ENCODE measurements around the gene CD70.
"Not testable (repeated sequence)": the region's sequence is repeated elsewhere in the genome, so short reads cannot be mapped to it uniquely, and the experiment has no call there.

CD70 gene, protein sequence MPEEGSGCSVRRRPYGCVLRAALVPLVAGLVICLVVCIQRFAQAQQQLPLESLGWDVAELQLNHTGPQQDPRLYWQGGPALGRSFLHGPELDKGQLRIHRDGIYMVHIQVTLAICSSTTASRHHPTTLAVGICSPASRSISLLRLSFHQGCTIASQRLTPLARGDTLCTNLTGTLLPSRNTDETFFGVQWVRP

DNA sequence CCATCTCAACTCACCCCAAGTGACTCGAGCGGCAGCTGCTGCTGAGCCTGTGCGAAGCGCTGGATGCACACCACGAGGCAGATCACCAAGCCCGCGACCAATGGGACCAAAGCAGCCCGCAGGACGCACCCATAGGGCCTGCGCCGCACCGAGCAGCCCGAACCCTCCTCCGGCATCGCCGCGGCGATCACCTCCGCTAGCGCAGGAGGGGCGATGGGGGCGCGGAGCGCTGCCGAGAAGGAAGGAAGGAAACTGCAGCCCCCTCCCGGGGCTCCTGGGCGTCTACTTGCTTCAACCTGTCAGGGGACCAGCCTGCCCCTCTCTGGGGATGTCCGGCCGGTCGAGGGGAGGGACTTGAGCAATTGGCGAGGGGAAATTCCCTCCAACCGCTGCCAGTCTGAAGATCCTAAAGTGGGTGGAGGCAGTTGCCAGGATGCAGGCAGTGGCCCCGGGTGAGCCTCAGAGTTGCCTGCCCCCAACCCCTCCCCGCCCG lies at the start of gene CD70:
Gene CD70, minus strand, starts transcription at position 324 of the 493 bp plus-strand sequence. Its CDS starts 148 bp downstream, at position 176.
- peak; percentile 59 to 74 for DNase-seq

DNA sequence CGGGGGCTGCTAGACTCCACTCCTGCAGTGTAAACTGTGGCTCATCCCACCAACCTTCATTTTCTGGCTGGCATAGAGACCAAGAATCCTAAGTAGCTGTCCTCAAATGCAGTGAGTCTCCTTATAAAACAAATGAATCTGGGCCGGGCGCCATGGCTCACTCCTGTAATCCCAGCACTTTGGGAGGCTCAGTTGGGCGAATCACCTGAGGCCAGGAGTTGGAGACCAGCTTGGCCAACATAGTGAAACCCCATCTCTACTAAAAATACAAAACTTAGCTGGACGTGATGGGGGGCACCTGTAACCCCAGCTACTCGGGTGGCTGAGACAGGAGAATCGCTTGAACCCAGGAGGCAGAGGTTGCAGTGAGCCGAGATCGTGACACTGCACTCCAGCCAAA lies 49.4 kb upstream of the CD70 start:
- not testable (repeated sequence) for DNase-seq

DNA sequence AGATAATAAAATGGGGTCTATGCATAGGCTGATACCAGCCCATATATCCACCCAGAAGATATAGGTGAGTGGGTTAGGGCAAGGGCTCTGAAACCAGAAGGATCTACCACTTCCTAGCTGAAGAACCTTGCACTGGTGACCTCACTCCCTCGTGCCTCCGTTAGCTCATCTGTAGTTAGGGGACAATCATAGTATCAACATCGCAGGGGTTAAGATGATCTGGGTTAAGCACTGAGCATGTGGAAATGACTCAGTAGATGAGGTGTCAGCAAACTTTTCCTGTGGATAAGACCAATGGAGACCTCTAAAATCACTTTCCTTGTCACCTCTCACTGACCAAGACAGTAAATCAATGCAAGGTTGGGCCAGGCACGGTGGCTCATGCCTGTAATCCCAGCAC lies 48.5 kb upstream of the CD70 start:
- DNase-seq: no peak

DNA sequence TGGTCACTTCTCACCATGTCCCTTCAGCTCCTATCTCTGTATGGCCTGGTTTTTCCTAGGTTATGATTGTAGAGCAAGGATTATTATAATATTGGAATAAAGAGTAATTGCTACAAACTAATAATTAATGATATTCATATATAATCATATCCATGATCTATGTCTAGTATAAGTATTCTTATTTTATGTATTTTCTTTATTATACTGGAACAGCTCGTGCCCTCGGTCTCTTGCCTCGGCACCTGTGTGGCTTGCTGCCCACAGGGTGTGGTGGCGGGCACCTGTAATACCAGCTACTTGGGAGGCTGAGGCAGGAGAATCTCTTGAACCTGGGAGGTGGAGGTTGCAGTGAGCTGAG lies 42.5 kb upstream of the CD70 start:
- DNase-seq: not testable (repeated sequence)

DNA sequence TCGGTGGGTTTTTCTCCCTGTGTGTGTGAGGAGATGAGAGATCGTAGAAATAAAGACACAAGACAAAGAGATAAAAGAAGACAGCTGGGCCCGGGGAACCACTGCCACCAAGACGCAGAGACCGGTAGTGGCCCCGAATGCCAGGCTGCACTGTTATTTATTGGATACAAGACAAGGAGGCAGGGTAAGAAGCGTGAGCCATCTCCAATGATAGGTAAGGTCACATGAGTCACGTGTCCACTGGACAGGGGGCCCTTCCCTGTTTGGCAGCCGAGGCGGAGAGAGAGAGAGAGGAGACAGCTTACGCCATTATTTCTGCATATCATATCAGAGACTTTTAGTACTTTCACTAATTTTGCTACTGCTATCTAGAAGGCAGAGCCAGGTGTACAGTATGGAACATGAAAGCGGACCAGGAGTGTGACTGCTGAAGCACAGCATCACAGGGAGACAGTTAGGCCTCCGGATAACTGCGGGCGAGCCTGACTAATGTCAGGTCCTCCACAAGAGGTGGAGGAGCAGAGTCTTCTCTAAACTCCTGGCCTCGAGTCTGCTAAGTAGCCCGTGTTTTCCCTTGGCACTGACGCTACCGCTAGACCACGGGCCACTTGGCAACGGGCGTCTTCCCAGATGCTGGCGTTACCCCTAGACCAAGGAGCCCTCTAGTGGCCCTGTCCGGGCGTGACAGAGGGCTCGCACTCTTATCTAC lies 42.0 kb upstream of the CD70 start:
- DNase-seq: peak; percentile 55 to 69

DNA sequence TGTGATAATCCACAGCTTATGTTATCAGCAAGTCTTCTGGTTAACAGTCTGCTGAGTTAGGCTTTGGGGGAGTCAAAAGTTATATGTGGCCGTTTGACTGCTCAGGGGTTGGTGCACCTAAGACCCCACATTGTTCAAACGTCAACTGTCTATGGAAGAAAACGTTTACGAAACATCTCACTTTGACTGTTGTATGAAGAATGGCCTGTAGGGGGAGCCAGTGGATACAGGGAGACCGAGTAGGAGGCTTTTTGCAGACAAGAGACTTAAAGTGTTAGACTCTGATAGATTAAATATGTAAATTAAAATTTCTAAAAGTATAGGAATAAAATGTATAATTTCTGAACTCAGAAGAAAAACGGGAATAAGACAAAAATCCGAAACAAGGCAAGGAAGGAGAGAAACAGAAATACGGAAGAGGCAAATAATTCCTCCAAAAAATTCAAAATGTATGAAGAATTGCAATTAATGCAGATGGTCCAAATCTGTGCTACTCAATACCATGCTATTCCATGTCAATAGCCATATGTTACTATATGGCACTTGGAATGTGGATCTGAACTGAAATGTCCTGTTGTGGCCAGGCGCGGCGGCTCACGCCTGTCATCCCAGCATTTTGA lies 41.2 kb upstream of the CD70 start:
- peak; percentile 82 to 90 for DNase-seq

DNA sequence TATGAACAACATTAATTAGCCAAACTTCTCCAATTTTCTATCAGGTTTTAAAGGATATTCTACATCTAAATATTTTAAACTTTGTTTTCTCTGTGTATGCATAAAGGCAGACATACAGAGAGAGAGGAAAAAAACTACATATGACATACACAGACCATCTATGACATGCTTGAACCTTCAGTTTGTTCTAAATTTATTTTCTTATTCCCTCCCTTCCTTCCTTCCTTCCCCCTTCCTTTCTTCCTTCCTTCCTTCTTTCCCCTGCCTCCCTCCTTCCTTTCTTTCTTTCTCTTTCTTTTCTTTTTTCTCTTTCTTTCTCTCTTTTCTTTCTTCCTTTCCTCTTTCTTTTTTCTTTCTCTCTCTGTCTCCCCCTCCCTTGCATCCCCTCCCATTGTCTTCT lies 35.8 kb upstream of the CD70 start:
- no peak for DNase-seq

DNA sequence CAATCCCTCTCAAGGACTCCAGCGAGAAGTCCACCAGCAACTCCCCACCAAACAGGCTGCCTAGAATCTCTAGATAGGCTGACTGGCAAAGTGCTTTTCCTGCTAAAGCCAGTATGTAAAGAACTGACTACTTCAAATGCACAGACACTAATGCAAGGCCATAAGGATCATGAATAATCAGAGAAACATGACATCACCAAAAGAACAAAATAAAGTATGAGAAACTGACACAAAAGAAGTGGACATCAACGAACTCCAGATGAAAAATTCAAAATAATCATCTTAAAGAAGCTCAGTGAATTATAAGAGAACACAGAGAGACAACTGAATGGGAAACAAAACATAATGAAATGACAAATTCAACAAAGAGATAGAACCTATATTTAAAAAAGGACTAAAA lies 26.4 kb upstream of the CD70 start:
- no peak for DNase-seq

DNA sequence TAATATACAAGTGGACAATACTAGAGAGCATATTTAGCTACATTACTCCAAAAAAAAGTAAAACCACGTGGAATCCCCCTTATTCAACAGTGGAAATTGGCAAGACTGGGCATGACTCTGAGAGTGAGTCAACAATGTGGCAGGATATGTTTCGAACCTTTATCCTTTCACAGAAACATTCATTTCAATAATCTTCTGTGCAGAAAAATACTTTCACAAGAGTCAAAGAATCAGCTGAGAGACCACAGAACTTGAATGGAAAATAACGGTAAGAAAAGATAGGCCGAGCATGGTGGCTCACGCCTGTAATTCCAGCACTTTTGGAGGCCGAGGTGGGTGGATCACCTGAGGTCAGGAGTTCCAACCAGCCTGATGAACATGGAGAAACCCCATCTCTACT lies 25.1 kb upstream of the CD70 start:
- DNase-seq: no peak

DNA sequence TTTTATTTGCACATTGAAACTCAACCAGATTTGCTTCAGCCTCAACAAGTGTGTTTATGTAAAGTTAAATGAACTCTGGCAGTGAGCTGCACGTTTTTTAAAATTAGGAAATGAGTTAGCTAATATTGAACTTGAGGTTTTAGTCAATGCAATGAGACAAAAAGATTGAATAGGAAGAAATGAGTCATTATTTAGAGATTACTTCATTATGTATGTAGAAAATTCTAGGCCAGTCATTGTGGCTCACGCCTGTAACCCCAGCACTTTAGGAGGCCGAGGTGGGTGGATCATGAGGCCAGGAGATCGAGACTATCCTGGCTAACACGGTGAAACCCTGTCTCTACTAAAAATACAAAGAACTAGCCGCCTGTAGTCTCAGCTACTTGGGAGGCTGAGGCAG lies 22.8 kb upstream of the CD70 start:
- DNase-seq: no peak

DNA sequence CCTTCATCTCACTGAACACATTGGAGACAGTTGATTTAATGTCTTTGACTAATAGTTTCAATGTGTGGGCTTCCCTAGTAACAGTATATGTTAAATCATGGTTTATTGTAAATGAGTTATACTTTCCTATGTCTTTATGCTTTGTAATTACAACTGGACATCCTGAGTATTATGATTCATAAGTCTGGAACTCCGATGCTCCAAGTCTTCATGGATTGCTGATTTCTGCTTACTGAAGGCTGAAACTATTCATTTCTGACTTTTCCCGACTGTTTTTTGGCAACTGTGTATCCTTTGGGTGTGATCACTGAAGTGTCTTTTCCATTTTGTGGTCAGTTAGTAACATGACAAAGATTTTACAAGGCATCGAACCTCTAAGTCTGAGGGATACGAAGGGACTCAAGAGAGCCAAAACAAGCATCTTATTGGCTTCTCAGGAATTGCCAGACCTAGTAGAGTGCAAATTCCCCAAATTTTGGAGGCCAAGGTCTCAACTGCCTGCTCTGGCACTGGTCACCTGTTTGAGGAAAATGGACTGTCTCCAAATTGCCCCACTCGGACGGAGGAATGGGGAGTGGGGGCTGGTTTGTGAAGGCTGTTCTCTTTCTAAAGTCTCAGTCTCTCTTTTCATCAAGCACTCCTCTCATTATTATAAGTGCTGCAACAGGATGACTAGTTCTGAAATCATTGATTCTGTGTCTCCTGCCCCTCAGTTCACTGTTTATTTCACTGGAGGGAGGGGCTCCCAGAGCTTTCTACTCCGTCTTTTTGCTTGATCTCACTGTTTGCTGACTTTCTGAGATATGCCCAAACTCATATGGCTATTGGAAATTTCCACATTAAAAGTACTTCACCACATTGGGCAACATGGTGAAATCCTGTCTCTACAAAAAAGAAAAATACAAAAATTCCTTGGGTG lies 20.2 kb upstream of the CD70 start:
- DNase-seq: no peak

DNA sequence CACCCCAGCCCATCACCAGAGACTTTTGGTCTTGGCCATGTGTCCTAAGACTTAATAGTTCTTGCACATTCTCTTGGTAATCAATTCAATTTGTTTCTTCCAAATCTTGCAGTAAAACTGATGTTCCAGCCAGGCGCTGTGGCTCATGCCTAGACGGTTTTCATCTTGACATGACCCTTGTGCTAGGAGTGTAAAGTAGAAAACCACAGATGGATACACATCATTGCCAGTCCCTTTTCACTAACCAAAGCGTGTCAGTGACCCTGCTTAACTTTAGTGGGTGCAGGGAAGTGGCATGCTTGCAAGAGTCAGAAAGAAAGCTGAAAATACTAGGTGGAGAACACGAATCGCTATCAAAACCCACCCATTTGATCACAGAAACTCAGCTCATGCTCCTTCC lies 18.0 kb upstream of the CD70 start:
- DNase-seq: no peak

DNA sequence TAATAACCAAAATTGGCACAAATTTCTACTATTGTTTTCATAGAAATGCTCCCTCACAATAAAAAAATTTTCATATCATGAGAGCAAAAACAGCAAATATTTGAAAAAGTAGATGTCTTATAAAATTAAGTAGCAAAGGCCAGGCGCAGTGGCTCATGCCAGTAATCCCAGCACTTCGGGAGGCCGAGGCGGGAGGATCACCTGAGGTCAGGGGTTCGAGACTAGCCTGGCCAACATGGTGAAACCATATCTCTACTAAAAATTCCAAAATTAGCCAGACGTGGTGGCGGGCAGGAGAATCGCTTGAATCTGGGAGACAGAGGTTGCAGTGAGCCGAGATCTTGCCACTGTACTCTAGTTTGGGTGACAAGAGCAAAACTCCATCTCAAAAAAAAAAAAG lies 17.2 kb upstream of the CD70 start:
- not testable (repeated sequence) for DNase-seq

DNA sequence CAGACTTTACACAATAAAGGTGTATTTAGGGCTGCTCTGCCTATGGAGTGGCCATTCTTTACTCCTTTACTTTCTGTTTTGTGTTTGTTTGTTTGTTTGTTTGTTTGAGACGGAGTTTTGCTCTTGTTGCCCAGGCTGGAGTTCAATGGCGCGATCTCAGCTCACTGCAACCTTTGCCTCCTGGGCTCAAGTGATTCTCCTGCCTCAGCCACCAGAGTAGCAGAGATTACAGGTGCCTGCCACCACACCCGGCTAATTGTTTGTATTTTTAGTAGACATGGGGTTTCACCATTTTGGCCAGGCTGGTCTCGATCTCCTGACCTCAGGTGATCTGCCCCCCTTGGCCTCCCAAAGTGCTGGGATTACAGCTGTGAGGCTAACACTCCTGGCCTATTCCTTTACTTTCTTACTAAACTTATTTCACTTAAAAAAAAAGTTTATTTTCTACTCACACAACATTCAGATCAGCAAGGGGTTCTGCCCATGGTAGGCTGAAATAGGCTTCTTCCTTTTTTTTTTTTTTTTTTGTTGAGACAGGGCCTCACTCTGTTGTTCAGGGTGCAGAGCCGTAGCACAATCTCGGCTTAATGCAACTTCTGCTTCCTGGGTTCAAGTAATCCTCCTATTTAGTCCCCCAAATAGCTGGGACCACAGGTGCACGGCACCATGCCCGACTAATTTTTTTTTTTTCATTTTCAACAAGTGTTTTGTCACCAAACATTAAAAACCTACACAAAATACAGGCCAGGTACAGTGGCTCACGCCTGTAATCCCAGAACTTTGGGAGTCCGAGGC lies 15.5 kb upstream of the CD70 start:
- DNase-seq: not testable (repeated sequence)

DNA sequence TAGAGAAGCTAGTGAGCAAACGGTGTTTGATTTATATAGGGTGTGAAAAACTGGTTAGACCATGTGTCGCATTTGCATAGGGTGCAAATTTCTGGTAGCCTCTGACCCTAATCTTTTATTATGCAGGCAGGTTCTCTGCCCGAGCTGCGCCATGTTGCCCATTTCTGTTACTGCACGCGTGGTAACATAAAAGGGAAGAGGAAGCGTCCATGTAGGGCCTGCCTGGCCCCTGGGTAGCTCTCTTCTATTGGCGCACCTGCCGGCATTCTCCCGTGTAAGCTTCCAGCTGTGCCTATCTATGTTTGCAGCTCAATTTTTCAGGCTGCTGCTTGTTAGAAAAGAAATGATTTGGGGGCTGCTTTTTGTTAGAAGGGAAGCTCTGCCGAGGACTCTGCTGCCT lies 14.0 kb upstream of the CD70 start:
- DNase-seq: no peak

DNA sequence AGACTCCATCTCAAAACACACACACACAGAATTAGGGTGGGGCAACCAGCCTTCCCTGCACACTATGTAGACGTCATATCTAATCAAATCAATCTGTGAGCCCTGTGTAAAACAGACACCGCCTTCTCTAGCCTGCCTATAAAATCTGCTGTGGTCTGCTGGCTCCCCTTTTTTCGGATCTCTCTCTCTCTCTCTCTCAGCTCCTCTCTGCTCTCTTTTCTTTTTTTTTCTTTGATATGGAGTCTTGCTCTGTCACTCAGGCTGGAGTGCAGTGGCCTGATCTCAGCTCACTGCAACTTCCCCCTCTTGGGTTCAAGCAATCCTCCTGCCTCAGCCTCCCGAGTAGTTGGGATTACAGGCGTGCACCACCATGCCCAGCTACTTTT lies 11.8 kb upstream of the CD70 start:
- no peak for DNase-seq

DNA sequence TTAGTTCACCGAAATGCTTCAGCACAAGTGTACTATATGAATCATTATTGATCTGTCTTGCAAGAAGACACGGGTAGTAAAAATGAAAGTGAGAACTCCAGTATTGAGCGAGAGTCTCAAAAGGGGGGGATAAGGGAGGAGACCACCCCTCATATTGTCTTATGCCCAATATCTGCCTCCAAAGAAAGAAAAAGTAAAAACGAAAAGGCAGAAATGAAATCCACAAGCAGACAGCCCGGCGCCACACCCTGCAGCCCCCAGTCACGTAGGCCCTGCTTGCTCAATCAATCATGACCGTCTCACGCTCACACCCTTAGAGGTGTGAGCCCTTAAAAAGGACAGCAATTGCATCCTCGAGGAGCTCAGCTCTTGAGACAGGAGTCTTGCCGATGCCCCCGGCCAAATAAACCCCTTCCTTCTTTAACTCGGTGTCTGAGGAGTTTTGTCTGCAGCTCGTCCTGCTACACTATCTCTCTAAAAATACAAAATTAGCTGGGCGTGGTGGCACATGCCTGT lies 10.6 kb upstream of the CD70 start:
- peak in 1 of 2 donors; percentile 18 for DNase-seq

DNA sequence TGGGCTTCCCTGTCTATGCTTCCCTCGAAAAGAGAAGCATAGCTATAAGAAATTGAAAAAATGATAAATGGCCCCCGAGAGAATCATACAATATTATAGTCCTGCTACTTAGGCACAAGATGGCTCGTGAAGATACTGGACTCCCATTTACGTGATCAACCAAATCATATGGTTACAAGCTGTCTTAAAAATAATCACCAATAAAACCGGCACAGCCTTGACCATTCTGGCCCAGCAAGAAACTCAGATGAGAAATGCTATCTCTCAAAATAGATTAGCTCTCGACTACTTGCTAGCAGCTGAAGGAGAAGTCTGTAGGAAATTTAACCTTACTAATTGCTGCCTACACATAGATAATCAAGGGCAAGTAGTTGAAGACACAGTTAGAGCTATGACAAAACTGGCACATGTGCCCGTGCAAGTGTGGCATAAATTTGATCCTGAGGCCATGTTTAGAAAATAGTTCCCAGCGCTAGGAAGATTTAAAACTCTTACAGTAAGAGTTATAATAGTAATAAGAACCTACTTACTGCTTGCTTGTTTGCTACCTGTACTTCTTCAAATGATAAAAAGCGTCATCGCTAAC lies 10.1 kb upstream of the CD70 start:
- not testable (repeated sequence) for DNase-seq

DNA sequence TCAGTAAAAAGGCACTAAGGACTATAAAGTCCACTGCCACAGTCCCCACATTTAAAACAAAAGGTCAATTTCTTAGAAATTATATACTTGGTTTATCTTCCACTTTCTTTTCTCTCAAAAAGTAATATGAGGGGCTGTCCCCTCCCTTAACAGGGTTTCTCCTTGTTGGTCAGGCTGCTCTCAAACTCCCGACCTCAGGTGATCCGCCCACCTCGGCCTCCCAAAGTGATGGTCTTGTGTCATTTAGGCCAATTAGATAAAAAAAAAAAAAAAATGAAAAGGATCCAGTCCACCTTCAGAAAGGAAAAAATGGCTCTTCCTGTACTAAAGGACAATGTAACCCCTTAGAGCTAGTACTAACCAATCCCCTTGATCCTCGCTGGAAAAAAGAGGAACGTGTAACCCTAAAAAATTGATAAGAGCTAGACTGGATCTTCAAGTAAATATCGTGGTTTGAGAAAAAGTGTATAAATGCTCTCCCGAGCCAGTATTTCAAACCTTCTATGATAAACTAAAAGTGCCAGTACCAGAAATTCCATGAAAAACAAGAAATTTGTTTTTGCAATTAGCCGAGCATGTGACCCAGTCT lies 9.0 kb upstream of the CD70 start:
- no peak for DNase-seq

DNA sequence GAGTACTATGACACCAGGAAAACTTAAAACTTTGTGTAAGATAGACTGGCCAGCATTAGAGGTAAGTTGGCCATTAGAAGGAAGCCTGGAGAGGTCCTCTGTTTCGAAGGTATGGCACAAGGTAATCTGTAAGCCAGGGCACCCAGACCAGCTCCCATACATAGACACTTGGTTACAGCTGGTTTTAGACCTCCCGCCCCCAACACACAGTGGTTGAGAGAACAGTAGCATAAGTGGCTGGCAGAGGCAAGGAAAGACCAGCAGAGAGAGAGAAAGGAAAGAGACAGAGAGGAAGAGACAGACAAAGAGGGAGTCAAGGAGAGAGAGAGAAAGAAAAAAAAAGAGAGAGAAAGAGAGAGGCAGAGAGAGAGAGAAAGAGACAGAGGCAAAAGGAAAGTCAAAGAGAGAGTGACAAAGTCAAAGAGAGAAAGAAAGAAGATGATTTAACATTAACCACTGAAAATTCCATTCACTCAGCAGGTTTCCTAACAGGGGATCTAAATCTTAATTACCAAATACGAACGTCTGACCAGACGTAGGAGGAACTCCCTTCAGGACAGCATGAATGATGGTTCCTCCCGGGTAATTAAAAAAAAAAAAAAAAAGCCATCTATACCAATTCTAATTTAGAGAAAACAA lies 7.4 kb upstream of the CD70 start:
- DNase-seq: not testable (repeated sequence)

Measured in CD4-positive, alpha-beta T cell treated with Interleukin-4 for 1 hour (primary cell).